ENCODE measurements around the gene UQCRH.
"Not testable (repeated sequence)": the region's sequence is repeated elsewhere in the genome, so short reads cannot be mapped to it uniquely, and the experiment has no call there.

The UQCRH gene

DNA sequence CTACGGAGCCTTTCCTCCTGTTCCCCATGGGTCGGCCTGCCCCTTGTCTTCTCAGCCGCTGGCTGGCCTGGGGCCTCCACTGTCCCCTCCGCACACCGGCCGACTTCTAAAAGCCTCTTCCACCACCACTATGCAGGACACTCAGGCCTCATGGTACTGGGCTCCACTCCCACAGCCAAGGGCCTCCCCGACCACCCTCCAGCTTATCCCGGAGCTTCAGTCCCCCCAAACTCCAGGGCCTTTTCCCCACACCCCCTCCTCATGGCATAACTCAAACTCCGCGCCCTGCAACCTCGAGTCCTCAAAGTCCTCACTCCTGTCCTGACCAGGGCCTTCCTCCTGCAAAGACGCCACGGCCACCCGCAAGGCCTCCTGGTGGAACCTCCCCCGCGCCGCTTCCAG is 2.1 kb upstream of the UQCRH start:
- DNase-seq, result no peak

- DNase-seq, result peak; percentile 4
Observed at GRCh38 chr1:46301808-46302640, 1.5 kb upstream of the UQCRH start.

DNA sequence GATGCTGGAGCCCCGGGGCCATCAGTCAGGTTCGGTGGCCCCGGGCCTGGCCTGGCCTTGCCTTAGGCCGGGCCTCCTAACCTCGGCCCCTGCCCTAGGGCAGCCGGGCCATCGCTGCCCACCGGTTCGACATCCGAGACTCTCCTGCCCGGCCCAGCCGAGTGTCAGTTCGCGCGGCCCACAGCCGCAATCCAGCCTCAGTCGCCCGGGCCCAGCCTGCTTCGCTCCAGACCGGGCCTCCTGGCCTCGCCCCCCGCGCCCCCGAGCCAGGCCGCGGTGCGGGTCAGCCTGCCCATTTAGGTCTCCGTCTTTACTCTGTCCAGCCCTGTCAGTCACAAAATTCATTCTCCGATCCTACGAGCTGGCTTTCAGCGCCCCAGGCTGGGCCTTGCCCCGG is 859 bp upstream of the UQCRH start:
- DNase-seq, result no peak

- no peak for DNase-seq
Observed at GRCh38 chr1:46303872-46304326, 401 bp downstream of the UQCRH start.

DNA sequence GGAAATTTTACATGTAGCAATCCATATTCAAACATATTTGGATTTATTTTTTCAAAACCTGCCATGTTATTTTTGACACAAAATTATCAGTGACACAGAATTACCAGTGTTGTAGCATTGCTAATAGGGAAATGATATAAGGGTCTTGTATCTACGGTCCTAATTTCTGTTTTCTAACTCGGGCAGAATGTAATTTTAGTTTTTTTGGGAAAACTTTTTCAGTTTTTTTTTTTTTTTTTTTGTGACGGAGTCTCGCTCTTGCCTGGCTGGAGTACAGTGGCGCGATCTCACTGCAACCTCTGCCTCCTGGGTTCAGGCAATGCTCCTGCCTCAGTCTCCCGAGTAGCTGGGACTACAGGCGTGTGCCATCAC is 2.6 kb downstream of the UQCRH start:
- DNase-seq, result no peak

DNA sequence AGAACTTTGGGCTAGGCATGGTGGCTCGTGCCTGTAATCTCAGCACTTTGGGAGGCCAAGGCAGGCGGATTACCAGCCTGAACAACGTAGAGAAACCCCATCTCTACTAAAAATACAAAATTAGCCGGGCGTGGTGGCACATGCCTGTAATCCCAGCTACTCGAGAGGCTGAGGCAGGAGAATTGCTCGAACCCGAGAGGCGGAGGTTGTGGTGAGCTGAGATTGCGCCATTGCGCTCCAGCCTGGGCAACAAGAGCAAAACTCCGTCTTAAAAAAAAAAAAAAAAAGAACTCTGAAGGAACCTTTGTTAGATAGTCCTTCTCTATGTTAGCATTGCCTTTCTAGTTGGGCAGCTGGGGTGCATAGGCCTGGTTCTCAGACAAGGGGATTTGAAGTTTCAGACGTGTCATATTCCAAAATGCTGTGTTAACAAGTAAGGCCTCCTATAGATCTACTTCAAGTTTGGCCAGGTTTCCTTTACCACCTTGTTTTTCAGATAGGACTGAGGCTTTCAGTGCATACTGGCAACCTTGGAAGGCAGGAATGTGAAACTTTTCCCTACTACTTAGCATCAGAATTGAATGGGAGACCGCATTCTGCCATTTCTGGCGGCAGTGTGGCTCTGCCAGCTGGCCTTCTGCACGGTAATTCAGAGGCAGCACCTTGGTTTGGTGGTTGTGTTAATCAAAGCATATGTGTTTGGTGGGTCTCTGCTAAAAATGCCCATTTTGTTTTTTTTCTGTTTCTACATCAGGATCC is 6.1 kb downstream of the UQCRH start:
- no peak for DNase-seq

DNA sequence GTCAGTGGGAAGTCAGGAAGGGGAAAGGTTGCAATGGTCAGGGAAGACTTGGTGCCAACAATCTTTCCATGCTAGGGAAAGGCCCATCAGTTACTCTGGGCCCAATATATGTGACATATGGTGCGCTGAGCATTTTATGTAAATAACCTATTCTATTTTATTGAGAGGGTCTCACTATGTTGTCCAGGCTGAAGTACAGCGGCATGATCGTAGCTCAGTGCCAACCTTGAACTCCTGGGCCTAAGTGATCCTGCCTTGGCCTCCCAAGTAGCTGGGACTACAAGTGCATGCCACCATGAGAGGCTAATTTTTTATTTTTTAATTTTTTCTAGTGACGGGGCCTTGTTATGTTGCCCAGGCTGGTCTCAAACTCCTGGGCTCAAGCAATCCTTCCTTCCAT is 6.8 kb downstream of the UQCRH start:
- DNase-seq, result no peak

- no peak for DNase-seq
Observed at GRCh38 chr1:46315669-46316403, 12.3 kb downstream of the UQCRH start.

DNA sequence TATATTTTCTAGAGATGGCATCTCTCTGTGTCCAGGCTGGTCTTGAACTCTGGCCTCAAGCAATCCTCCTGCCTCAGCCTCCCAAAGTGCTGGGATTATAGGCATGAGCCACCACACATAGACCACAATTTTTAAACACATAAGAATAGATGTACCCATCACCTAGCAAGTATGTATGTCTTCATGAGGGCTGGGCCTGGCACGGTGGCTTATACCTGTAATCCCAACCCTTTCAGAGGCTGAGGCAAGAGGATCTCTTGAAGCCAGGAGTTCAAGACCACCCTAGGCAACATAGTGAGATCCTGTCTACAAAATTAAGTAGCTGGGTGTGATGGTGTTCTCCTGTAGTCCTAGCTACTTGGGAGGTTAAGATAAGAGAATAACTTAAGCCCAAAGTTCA is 13.8 kb downstream of the UQCRH start:
- no peak for DNase-seq

GRCh38 chr1:46319301-46319700 is 15.8 kb downstream of the UQCRH start:
- not testable (repeated sequence) for DNase-seq

DNA sequence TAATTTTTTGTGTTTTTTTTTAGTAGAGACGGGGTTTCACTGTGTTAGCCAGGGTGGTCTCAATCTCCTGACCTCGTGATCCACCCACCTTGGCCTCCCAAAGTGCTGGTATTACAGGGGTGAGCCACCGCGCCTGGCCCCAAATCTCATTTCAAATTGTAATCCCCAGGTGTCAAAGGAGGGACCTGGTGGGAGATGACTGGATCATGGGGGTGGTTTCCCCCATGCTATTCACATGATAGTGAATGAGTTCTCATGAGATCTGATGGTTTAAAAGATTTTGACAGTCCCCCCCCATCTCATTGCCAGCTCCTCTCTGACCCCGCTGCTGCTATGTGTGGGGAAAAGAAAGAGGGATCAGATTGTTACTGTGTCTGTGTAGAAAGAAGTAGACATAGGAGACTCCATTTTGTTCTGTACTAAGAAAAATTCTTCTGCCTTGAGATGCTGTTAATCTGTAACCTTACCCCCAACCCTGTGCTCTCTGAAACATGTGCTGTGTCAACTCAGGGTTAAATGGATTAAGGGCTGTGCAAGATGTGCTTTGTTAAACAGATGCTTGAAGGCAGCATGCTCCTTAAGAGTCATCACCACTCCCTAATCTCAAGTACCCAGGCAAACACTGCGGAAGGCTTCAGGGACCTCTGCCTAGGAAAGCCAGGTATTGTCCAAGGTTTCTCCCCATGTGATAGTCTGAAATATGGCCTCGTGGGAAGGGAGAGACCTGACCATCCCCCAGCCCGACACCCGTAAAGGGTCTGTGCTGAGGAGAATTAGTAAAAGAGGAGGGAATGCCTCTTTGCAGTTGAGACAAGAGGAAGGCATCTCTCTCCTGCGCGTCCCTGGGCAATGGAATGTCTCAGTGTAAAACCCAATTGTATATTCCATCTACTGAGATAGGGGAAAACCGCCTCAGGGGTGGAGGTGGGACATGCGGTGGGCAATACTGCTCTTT is 16.7 kb downstream of the UQCRH start:
- DNase-seq, result not testable (repeated sequence)

- not testable (repeated sequence) for DNase-seq
Observed at GRCh38 chr1:46322191-46322590, 18.7 kb downstream of the UQCRH start.

- DNase-seq, result not testable (repeated sequence)
Observed at GRCh38 chr1:46325285-46326076, 22.0 kb downstream of the UQCRH start.

DNA sequence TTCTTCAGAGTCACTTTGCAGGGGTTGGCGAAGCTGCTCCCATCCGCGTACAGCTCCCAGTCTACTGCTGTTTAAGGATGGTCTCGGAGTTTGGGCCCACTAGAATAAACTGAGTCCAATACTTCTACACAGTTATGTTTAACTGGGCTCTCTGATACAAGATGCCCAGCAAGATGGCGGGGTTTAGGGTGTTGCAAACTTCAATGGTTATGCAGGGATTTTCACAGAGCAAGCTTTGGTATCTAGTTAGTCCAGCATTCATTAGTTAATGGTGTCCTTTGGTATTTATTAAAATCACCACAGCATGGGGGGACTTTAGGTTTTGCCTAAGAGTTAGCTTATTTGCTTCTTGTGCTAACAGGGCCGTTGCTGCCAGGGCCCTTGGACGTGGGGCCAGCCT is 24.7 kb downstream of the UQCRH start:
- DNase-seq, result not testable (repeated sequence)

DNA sequence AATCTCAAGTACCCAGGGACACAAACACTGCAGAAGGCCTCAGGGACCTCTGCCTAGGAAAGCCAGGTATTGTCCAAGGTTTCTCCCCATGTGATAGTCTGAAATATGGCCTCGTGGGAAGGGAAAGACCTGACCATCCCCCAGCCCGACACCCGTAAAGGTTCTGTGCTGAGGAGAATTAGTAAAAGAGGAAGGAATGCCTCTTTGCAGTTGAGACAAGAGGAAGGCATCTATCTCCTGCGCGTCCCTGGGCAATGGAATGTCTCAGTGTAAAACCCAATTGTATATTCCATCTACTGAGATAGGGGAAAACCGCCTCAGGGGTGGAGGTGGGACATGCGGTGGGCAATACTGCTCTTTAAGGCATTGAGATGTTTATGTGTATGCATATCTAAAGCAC is 26.3 kb downstream of the UQCRH start:
- not testable (repeated sequence) for DNase-seq

DNA sequence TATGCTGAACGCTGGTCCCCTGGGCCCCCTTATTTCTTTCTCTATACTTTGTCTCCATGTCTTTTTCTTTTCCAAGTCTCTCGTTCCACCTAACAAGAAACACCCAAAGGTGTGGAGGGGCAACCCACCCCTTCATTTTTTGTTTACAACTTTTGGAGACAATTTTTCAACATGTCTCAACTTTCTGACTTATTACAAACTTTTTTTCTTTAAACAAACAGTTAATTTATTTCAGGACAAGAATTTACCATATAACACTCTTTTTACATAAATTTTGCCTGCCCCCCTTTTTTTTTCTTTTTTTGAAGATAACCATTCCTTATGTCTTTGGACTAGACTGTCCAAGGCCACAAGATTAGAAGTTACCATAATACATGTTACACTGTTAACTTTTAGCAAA is 26.9 kb downstream of the UQCRH start:
- DNase-seq, result not testable (repeated sequence)

DNA sequence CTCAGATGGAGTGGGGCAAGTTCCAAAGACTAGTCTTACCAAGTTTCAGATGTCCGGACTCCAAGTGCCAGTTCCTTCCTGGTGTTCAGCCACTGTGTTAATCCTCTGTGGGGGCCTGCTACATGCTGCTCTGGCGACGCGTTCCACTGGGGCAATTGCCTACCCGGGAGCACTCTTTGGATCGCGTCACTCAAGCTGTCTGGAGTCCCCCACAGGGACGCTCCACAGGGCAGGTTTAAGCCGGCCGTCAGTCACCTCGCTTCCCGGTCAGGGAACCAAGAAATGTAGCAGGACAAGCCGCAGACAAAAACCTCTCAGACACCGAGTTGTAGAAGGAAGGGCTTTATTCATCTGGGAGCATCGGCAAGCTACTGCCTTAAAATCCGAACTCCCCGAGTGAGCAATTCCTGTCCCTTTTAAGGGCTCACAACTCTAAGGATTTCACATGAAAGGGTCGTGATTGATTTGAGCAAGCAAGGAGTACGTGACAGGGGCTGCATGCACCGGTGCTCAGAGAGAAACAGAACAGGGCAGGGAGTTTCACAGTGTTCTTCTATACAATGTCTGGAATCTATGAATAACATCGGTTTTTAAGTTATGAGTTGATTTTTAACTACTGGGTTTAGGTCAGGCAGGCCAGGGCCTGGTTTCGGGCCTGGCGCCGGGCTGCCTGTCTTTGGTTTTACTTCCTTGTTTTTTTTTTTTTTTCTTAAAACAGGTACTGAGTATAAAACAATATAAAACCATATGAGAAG is 28.5 kb downstream of the UQCRH start:
- DNase-seq, result not testable (repeated sequence)

DNA sequence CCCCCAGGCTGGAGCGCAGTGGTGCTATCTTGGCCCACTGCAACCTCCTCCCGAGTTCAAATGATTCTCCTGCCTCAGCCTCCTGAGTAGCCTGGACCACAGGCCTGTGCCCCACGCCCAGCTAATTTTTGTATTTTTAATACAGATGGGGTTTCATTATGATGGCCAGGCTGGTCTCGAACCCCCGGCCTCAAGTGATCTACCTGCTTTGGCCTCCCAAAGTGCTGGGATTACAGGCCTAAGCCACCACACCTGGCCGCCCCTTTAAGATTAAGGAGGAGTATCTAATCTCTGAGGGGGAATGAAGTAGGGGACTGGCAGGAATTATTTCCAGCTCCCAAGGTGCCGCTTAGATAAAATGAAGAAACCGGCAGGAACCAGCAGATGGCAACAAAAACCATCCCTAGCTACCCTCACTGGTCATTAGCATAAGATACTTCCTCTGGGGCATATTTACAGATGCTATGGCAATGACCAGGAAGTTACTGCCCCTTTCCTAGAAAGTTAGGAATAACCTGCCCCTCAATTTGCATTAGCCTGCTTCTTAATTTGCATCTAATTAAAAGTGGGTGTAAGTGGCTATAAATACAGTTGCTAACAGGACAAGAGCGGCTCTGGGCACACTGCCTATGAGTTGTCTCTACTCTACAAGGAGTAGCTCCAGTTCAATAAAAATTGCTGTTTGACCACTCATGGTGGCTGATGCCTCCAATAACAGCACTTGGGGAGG is 30.0 kb downstream of the UQCRH start:
- no peak for DNase-seq

GRCh38 chr1:46334030-46334384 is 30.5 kb downstream of the UQCRH start:
- DNase-seq, result no peak

DNA sequence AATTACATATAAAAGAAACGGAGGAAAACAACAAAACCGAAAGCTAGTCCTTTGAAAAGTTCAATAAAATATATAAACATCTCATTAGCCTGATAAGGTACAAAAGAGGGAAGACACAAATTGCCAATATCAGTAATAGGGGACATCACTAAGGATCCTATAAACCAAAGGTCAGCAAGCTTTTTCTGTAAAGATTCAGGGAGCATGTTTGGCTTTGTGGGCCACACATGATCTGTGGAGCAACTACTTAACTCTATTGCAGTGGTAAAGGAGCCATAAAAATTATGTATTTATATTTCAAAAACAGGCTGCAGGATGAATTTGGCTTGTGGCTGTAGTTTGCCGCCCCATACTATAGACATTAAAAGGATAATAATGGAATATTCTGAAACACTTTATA is 31.6 kb downstream of the UQCRH start:
- DNase-seq, result no peak

All from NCI-H1694 (cell line).